Mononuclear cell (primary cell): Measurements from ENCODE around the gene PDCD1LG2. TPM values are rescaled to one million over a fixed set of nuclear protein-coding genes. Genes with fewer than 3 reads are reported as not detected.
A peak's percentile ranks its signal among the peaks of the same experiment; 100 is the strongest.

ENCODE experiments used
- H3K27me3 ChIP-seq: 2 replicates; pipeline ENCODE4 v1.6.0; 2011; ENCODE audit warnings: low read length, control low read depth; ENCODE audit not compliant: insufficient read depth
- H3K4me1 ChIP-seq: 2 replicates; pipeline ENCODE4 v1.5.1; 2011; ENCODE audit warnings: mild to moderate bottlenecking, low read length, control low read depth; ENCODE audit not compliant: insufficient read depth
- H3K4me3 ChIP-seq: 2 replicates; pipeline ENCODE4 v1.5.1; 2011; ENCODE audit warnings: mild to moderate bottlenecking, low read length, moderate library complexity
- H3K9me3 ChIP-seq: 2 replicates; pipeline ENCODE4 v1.5.1; 2011; ENCODE audit warnings: low read depth, mild to moderate bottlenecking, control low read depth, low read length
- total RNA-seq: library from RNA; depleted of rRNA; stranded (reverse); fragments of >200 nt; gene quantifications from one replicate; pipeline ENCODE4 v1.2.3, GENCODE V29; 2012

The PDCD1LG2 gene
- total RNA-seq, 1 donor = not detected

GRCh38 chr9:5582835-5583195 lies 72.5 kb downstream of the PDCD1LG2 start:
- Histone ChIP-seq H3K27me3 (no peaks in the 10 kb centered on the region), H3K4me3 (no peak overlapping the region), H3K9me3 (no peaks in the 10 kb centered on the region), H3K4me1 (peaks cover 14% of the 10 kb centered on the region)

GRCh38 chr9:5586391-5586802 lies 76.1 kb downstream of the PDCD1LG2 start:
- H3K27me3 ChIP-seq = no peaks in the 10 kb centered on the region
- H3K4me1 ChIP-seq = peaks cover 17% of the 10 kb centered on the region
- H3K9me3 ChIP-seq = no peaks in the 10 kb centered on the region
- no peak overlapping the region for H3K4me3 ChIP-seq

GRCh38 chr9:5587024-5587423 lies 76.7 kb downstream of the PDCD1LG2 start:
- Histone ChIP-seq H3K27me3 (no peaks in the 10 kb centered on the region), H3K4me3 (no peak overlapping the region), H3K9me3 (no peaks in the 10 kb centered on the region), H3K4me1 (peaks cover 17% of the 10 kb centered on the region)

- Histone ChIP-seq H3K4me1 (peaks cover 21% of the 10 kb centered on the region), H3K4me3 (no peak overlapping the region), H3K9me3 (no peaks in the 10 kb centered on the region), H3K27me3 (no peaks in the 10 kb centered on the region)
Measured at GRCh38 chr9:5592231-5592630, 81.9 kb downstream of the PDCD1LG2 start.

DNA sequence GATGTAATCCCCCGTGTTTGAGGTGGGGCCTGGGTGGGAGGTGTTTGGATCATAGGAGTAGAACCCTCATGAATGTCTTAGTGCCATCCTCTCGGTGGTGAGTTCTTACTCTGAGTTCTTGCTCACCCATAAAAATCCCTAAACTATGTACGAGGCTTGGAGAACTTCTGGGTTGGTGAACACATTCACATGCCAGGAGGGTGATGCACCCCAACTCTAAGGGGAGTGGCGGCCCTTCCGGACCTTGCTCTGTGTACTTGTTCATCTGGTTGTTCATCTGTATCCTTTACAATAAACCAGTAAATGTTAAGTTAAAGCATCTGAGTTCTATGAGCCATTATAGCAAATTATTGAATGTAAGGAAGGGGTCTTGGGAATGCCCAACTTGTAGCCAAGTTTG lies 82.6 kb downstream of the PDCD1LG2 start:
- Histone ChIP-seq H3K4me3 (no peak overlapping the region), H3K4me1 (peaks cover 21% of the 10 kb centered on the region), H3K9me3 (no peaks in the 10 kb centered on the region), H3K27me3 (no peaks in the 10 kb centered on the region)

DNA sequence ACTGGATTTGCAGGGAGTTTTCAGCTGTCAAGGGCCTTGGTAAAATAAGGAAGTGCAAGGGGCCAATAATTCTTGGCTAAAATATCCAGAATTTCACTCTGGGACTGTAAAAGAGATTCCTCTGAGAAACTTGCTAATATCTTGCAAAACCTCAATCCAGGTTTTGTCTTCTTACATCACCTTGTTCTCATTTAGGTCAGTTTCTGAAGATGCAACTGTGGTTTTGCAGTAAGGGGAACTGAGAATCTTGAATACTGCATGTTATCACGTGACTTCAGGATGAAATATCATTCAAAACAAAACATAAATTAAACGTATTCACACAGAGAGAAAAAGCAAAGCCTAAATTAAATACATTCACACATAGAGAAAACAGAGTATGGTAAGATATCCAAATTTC lies 83.6 kb downstream of the PDCD1LG2 start:
- Histone ChIP-seq H3K4me1 (peaks cover 21% of the 10 kb centered on the region), H3K9me3 (no peaks in the 10 kb centered on the region), H3K27me3 (no peaks in the 10 kb centered on the region), H3K4me3 (no peak overlapping the region)

DNA sequence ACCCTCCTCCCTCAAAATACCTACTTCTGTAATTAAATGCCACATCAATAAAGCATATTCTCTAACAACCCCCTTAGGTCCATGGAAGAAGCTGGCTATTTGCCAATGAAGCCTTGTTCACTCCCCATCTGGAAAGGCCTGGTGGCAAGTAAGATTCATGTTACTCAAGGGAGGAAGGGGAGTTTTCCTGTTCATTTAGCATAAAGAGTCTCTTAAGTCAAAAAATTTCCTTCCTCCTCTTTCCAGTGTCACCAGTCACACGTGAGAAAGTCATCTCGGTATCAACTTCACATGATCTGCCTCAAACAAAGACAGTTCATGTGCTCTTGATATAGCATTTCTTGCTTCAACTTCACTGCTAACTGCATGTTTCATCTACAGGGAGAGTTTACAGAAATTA lies 85.8 kb downstream of the PDCD1LG2 start:
- Histone ChIP-seq H3K9me3 (no peaks in the 10 kb centered on the region), H3K27me3 (no peaks in the 10 kb centered on the region), H3K4me1 (peaks cover 23% of the 10 kb centered on the region), H3K4me3 (no peak overlapping the region)

DNA sequence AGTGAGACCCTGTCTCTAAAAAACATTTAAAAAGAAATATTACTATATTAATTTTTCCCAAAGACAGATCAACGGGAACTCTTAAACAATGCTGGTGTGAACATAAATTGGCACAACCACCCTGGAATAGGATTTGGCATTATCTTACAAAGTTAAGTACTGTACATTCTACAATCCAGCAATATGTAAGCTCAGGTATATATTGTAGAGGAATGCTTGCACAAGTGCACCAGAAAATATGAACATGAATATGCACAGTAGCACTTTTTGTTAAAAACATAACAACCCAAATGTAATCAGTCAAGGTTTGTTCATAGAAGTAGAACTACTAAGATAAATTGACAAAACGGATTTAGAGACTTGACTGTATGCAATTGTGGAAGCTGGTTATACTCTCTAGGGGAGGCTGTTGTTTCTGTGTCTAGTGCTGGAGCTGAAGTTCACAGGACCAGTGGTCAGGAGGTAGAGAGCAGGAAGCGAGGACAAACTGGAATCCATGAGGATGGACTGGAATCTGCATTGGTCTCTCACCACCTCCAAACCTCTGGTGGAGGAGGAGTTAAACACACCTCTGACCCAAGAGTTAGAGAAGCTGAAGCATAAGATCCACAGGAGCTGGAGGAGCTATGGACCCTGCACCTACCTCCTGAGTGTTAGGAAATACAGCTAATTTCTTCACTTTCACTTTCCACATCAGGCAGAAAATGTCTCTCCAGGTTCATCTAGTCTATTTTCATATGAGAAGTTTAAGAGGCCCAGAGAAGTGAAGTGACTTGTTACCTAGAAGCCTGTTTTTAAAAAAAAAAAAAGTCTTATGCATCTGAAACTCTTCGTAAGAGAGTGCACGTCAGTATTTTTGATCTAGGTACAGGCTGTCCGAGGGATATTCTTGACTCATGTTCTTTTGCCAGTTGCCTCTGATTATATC lies 98.2 kb downstream of the PDCD1LG2 start:
- Histone ChIP-seq H3K4me3 (peak overlapping the region; percentile 19), H3K4me1 (peaks cover 10% of the 10 kb centered on the region), H3K9me3 (no peaks in the 10 kb centered on the region), H3K27me3 (no peaks in the 10 kb centered on the region)

DNA sequence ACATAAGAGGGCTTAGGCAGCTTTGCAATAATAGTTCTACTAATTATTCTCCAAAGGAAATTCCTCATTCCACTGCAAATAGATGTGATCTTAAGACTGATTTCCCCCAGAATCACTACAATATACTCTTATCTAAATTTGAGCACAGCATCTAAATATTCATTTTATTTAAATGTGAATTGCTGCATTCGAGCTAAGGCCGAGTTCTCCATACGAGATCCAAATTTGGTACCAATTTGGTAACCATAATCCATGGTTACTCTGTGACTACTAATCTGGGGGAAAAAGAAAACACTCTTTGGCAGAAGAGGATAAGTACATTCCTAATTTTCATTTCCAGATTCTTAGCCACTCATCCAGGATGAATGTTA lies 98.9 kb downstream of the PDCD1LG2 start:
- Histone ChIP-seq H3K9me3 (no peaks in the 10 kb centered on the region), H3K27me3 (no peaks in the 10 kb centered on the region), H3K4me3 (peak overlapping the region; percentile 19), H3K4me1 (peaks cover 10% of the 10 kb centered on the region)

DNA sequence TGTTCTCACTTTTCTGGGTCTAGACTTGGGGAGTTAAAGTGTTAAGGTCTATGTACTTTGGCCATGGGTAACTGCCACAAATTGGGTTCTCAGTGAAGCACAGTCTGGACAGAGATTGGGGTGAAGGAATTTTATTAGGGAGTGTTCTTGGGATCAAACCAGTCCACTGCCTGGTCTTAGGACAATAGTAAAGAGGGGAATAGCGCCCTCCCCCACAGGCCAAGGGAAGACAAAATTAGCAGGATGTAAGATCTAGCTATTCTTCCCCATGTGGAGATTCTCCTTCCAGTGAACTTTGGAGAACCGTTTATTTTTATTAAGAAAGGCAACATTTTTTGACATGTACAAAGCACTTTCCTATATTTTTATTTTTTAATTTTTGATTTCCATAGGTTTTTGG lies 100.2 kb downstream of the PDCD1LG2 start:
- no peaks in the 10 kb centered on the region for H3K9me3 ChIP-seq
- H3K4me1 ChIP-seq = peaks cover 10% of the 10 kb centered on the region
- no peak overlapping the region for H3K4me3 ChIP-seq
- H3K27me3 ChIP-seq = no peaks in the 10 kb centered on the region

DNA sequence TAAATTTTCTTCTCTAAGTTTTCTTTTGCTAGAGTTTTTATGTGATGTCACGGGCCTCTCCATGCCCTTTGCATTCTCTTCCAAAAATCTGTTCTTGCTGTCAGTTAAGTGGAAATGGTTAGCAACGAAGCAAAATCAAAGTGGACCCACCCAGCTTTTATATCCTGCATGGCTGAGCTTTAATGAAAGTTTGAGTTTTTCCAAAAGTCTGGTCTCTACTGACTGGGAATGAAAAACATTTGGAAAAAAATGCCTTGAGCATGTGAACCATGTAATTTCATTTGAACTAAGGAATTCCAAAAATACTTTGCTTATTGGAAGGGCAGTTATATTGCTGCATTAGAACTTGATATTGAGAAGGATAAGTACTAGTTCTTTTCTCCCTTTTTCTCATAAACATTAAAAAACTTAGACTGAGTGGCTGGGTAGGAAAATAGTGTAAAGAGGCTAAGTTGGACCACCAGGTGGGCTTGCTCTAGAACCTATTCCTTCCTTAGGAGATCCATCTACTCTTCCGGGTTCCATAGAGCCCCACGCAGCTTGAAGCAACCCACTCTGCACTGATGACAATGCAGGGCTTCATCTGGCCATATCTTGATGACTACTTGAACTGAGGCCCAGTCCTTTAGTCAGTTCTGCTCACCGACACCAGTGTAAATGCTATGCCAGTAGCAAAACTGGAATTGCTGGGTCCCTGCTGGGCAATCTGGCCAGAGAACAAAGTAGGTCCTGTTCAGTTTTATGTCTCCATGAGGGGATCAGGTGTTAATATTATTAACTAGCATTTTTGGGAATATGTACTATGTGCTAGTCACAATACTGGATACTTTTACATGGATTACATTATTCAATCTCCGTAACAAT lies 101.2 kb downstream of the PDCD1LG2 start:
- H3K27me3 ChIP-seq = no peaks in the 10 kb centered on the region
- no peak overlapping the region for H3K4me3 ChIP-seq
- peaks cover 10% of the 10 kb centered on the region for H3K4me1 ChIP-seq

DNA sequence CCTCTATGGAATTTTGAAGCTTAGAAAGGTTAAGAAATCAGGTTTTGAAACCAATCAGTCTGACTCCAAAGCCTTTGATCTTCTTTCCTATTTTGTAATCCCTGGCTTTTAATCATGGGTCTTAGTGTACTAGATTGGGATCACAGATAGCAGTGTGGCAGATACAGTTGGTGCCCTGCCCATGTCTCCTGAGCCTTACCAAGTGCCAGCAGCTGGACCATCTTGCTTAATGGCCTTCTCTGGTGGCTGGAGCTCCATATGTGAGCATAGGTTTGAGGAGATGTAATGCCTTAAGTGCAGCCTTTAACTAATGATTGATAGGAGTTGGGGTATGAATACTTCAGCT lies 101.8 kb downstream of the PDCD1LG2 start:
- Histone ChIP-seq H3K4me3 (no peak overlapping the region), H3K27me3 (no peaks in the 10 kb centered on the region), H3K9me3 (no peaks in the 10 kb centered on the region), H3K4me1 (peaks cover 12% of the 10 kb centered on the region)

More for the DNA sequence above, 101.2 kb downstream of the PDCD1LG2 start:
- no peaks in the 10 kb centered on the region for H3K9me3 ChIP-seq

- H3K9me3 ChIP-seq = no peaks in the 10 kb centered on the region
- H3K27me3 ChIP-seq = no peaks in the 10 kb centered on the region
- H3K4me3 ChIP-seq = no peak overlapping the region
- peaks cover 19% of the 10 kb centered on the region for H3K4me1 ChIP-seq
Measured at GRCh38 chr9:5614192-5614591, 103.9 kb downstream of the PDCD1LG2 start.

GRCh38 chr9:5614985-5615384 lies 104.7 kb downstream of the PDCD1LG2 start:
- no peaks in the 10 kb centered on the region for H3K9me3 ChIP-seq
- peaks cover 20% of the 10 kb centered on the region for H3K4me1 ChIP-seq
- H3K27me3 ChIP-seq = no peaks in the 10 kb centered on the region
- H3K4me3 ChIP-seq = no peak overlapping the region

- Histone ChIP-seq H3K4me3 (no peak overlapping the region), H3K27me3 (no peaks in the 10 kb centered on the region)
Measured at GRCh38 chr9:5617749-5618148, 107.4 kb downstream of the PDCD1LG2 start.

More at GRCh38 chr9:5617749-5618148, 107.4 kb downstream of the PDCD1LG2 start:
- H3K9me3 ChIP-seq = no peaks in the 10 kb centered on the region
- H3K4me1 ChIP-seq = peaks cover 38% of the 10 kb centered on the region
